H54 (cell line): ENCODE measurements around the gene TMEM239.
A peak's percentile ranks its signal among the peaks of the same experiment; 100 is the strongest.
"Not testable (repeated sequence)": the region's sequence is repeated elsewhere in the genome, so short reads cannot be mapped to it uniquely, and the experiment has no call there.

Experiments
- DNase-seq: peaks from one replicate; pipeline ENCODE4 v3.0.0; 2011; ENCODE audit warnings: low spot score, mixed read lengths; ENCODE audit not compliant: insufficient read length
- FAIRE-seq: peaks from 3 replicates; lab custom pipeline; 2011; peaks lifted over from hg19 to GRCh38; lab: Jason Lieb, UNC
- POLR2A ChIP-seq: IDR thresholded peaks from 2 replicates; pipeline ENCODE4 v1.6.1; 2011; ENCODE audit warnings: low read depth, mild to moderate bottlenecking, low read length

The TMEM239 gene

DNA sequence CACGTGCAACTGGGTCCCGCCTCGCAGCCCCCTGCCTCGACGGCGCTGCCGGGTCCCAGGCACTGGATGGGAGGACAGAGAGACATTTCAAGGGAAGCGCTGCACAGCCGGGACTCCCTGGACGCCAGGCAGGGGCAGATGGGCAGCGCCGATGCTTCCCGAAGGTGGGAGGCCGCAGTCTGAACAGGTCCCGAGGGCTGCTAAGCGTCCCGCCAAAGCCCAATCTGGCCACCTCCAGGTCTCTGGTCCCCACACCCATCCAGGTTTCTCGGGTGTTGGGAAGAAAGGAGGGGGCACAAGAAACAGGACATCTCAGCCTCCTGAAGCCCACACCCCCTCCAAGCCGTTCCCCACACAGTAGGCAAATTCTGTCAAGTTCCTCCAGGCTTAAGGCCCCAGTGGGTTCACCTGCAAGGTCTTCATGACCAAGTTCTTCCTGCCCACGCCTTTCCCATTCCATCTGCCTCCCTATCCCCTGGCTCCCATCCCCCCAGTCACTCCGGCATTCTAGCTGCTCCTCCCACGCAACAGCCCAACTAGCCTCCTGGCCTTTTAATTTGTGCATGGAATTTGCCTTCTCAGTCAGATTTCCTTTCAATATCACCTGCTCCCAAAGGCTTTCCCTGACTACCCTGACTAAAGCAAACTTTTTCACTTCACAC is 10.3 kb upstream of the TMEM239 start:
- no peak for FAIRE-seq
- no peak for DNase-seq

DNA sequence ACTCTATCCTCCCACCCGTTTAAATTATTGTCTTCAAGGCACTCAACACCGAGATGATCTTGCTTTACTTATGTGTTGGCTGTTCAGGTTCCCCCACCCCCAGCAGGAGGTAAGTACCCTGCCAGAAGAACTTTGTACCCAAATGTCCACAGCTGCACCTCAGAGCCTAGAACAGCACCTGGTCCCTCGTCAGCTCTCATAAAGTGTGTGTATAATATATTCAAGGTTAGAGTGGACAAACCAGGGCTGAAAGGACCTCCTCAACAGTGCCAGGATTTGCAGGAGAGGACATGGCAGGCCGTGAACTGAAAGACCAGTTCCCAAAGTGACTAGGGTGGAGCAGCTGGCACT is 9.8 kb upstream of the TMEM239 start:
- FAIRE-seq (no peak), DNase-seq (no peak)
- TF ChIP-seq POLR2A: no peak

More for the DNA sequence above, 10.3 kb upstream of the TMEM239 start:
- TF ChIP-seq POLR2A: no peak

DNA sequence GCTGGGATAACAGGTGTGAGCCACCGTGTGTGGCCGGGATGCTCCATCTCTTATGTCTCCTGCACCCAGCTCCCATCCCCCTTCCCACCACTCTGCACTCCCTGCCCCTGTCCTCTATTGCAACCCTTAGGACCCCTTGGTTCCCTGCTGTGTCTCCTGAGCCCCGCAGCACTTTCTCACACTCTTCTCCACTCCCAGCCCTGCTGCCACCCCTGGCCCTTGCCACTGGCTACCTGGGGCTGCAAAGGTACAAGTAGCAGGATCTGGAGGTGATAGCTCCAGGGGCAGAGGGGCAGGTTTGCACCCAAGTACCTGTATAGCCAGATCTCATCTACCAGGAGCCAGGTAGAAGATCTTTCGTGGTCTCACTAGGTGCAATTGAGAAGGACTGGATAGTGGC is 9.1 kb upstream of the TMEM239 start:
- TF ChIP-seq POLR2A: no peak
- no peak for DNase-seq
- no peak for FAIRE-seq

DNA sequence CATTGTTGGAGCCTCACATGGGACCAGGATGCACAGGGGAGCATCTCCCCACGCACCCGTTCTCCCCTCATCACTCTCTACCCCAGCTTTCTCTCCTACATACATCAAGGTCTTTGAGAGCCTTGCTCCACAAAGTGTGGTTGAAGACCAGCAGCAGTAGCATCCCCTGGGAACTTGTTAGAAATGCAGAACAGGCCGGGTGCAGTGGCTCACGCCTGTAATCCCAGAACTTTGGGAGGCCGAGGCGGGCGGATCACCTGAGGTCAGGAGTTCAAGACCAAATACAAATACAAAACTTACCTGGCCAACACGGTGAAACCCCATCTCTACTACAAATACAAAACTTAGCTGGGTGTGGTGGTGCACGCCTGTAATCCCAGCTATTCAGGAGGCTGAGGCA is 8.2 kb upstream of the TMEM239 start:
- DNase-seq, FAIRE-seq: not testable (repeated sequence)

DNA sequence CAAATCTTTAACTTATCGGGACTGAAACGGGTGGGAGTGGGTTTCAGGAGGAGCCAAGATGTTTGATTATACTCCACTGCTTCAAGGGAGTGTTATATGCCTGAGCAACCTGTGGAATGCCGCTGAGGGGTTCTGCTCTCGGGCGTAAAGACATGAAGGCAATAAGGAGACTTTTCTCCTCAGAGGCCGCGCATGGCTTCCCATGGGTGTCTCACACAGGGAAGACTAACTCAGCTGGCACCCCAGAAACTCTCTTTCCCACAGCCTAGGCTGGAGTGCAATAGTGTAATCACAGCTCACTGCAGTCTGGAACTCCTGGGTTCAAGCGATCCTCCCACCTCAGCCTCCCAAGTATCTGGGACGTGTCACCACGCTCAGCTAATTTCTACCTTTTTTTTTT is 6.5 kb upstream of the TMEM239 start:
- no peak for TF ChIP-seq POLR2A
- DNase-seq (no peak), FAIRE-seq (no peak)

DNA sequence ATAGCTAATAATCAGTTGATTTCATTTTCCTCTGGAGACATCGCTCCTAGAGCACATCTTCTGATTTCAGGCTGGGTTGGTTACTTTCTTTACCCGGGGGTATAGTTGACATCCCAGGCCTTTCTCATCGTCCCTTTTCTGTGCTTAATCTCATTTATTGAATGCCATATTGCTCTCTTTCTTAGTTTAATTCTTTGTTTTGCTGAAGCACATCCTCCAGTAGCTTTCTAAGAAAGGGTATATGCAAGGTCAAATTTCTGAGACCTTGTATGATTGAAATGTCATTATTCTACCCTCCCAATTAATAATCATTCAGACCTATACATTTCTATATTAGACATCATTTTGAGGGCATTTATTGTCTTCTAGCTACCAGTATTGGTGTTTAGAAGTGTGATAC is 4.0 kb upstream of the TMEM239 start:
- no peak for TF ChIP-seq POLR2A
- FAIRE-seq (no peak), DNase-seq (no peak)

DNA sequence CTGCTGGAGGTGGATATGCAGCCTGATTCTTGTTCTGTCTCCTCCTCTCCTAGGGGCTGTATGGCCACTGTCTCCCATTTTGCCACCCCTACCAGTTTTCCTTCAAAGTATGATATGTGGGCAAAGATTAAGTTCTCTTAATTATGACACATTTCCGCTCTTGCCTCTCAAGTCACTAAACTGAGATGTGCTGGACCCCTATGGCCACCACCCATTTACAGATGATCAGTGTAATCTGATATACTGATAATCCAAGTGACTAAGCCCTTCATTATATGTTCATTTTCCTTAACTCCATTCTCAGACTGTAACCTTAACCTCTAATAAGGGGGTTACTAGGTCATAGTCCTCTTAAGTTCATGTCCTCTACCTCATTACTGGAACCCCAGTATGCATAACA is 2.1 kb upstream of the TMEM239 start:
- DNase-seq (no peak), FAIRE-seq (no peak)
- no peak for TF ChIP-seq POLR2A

DNA sequence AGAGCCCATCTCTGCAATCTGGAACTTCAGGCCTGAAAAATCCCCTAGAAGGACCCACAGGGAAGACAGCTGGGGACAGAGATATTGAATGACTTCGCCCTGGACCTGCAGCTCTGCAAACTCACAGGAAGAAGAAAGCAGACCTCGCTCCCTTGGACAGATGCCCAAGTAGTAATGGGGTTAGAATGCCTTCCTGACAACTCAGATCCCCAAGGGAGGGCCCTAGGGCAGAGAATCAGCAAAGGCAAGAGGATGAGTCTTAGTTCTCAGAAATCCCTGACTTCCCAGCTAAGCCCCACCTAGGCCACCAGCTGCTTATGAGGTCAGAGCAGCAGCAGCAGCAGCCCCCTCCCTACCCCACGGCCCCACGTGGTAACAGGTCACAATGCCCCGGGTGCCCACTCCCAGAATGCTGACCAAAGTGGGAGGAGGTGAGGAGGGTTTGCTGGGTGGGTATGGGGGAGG is 1.5 kb upstream of the TMEM239 start, which contains the start of gene C20orf141:
TSS of gene C20orf141 (plus strand) at position 401 of the 465 bp plus-strand sequence. CDS start 198 bp downstream, outside the sequence.
- TF ChIP-seq POLR2A: no peak
- peak; percentile 98 for DNase-seq
- FAIRE-seq: peak; percentile 92

DNA sequence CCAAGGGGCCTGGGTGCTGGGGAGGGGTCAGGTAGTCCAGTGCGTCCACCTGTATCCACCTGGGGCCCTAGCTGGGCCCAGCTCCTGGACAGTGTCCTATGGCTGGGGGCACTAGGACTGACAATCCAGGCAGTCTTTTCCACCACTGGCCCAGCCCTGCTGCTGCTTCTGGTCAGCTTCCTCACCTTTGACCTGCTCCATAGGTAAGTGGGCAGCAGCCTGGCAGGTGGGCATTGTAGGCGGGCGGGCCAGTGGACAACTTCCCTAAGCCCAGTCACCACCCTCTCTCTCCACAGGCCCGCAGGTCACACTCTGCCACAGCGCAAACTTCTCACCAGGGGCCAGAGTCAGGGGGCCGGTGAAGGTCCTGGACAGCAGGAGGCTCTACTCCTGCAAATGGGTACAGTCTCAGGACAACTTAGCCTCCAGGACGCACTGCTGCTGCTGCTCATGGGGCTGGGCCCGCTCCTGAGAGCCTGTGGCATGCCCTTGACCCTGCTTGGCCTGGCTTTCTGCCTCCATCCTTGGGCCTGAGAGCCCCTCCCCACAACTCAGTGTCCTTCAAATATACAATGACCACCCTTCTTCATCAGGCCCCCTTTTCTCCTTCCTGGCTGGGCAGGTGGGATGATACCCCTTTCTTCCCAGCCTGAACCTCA is 793 bp upstream of the TMEM239 start:
- FAIRE-seq (no peak), DNase-seq (no peak)
- TF ChIP-seq POLR2A: no peak

DNA sequence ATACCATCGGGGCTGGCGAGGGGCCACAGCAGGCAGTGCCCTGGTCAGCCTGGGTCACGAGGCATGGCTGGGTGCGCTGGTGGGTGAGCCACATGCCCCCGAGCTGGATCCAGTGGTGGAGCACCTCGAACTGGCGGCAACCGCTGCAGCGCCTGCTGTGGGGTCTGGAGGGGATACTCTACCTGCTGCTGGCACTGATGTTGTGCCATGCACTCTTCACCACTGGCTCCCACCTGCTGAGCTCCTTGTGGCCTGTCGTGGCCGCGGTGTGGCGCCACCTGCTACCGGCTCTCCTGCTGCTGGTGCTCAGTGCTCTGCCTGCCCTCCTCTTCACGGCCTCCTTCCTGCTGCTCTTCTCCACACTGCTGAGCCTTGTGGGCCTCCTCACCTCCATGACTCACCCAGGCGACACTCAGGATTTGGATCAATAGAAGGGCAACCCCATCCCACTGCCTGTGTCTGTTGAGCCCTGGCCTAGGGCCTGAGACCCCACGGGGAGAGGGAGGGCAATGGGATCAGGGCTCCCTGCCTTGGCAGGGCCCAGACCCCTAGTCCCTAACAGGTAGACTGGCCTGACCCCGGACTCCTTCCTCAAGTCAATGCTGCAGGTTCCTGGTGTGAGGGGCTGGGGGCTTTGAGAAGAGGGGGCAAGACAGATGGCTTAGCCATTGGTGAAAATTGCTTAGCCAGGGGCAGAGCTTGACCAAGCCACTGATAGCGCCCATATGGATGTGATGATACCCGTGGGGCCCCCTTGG is 598 bp downstream of the TMEM239 start:
- DNase-seq (no peak), FAIRE-seq (no peak)
- TF ChIP-seq POLR2A: no peak

DNA sequence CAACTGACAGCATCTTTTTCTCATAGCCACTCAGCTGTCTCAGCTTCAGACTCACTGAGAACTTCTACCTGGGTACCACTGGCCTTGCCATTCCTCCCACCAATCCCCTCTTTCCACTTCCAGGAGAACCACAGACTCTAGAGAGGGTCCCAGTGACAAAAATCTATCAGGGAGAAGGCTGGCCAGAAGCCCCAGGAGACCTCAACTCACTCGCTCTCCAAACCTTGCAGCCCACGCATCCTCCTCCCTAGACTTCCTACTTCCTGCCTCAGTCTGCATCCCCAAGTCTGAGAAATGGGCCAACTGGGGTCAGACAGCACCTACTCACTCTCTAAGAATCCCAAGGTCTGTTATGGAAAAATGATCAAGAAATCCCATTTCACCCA is 1.2 kb downstream of the TMEM239 start:
- FAIRE-seq (no peak), DNase-seq (no peak)
- TF ChIP-seq POLR2A: no peak

DNA sequence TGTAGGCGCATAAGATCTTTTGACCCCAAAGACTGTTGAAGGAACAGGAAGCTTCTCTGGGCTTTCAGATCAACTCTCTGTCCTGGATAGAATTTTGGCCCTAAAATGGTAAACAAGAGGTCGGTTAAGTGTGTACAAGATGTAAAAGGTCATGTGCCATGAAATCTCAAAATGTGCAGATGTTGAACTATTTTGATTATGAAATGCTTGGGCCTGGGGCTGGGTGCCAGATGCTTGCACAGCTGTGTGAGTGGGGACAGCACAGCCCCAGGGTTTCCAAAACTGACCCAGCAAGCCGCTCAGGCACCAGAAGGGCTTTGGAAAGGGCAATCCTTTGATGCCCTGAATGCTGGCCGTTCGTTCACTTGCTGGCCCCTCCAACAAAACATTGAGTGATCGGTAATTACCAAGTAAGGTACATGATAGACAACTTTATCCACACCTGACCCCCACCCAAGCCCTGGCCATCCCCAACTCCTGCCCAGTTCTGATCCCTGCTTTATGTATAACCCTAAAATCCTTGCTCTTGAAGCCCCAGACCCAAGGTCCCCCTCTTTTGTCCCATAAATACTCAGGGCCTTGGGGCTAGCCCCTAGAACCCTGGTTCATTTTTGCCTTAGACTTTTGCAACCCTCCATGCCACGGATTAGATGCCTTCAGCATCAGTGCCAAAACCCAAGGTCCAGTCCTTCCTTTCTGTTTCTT is 1.9 kb downstream of the TMEM239 start:
- no peak for DNase-seq
- no peak for TF ChIP-seq POLR2A
- FAIRE-seq: no peak

DNA sequence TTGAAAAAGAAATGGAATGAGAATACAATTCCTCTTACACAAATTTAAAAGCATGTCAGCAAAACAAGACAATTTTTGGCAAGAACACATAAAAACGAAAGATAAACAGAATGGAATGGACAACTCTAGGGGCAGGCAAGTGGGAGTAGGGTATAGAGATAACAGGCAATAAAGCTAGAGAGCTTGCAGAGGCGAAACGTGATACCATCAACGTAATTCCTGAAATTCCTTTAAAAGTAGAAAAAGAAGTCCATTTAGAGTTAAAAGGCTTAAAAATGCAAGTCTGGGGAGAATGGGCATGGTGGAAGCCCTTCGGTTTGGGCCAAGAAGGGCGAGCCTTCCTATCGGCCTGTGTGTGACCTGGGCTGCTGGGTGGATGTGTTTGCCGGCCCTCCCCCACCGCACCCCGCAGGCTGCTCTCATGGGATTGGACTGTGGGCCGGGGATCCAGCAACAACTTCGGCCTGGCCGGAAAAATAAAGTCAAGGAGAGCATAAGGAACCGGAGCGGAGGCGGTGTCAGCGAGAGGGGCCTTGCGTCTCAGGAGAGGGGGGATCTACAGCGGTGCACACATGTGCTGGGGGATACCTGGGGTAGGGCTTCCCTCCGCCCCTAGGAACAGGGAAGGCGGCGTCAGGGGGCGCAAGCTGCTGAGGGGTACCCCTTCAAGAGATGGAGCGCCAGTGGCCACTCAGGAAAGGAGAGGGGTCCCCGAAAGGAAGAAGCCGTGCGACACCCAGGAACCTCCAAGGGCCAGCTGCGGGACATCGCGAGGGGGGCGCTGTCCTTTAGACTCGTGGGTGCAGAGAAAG is 4.1 kb downstream of the TMEM239 start:
- FAIRE-seq: no peak
- DNase-seq: no peak
- no peak for TF ChIP-seq POLR2A
